GM19467 (cell line): ENCODE measurements around the gene BCAS1.

Experiments
- ATAC-seq: cut with Tn5 transposase; IDR thresholded peaks from one replicate; pipeline ENCODE4 v1.9.1; 2021; ENCODE audit warnings: mild to moderate bottlenecking, moderate library complexity; ENCODE audit not compliant: unreplicated experiment

BCAS1 gene, protein sequence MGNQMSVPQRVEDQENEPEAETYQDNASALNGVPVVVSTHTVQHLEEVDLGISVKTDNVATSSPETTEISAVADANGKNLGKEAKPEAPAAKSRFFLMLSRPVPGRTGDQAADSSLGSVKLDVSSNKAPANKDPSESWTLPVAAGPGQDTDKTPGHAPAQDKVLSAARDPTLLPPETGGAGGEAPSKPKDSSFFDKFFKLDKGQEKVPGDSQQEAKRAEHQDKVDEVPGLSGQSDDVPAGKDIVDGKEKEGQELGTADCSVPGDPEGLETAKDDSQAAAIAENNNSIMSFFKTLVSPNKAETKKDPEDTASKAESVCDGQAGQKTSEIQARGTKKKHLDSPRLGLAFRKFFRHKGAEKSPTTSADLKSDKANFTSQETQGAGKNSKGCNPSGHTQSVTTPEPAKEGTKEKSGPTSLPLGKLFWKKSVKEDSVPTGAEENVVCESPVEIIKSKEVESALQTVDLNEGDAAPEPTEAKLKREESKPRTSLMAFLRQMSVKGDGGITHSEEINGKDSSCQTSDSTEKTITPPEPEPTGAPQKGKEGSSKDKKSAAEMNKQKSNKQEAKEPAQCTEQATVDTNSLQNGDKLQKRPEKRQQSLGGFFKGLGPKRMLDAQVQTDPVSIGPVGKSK

DNA sequence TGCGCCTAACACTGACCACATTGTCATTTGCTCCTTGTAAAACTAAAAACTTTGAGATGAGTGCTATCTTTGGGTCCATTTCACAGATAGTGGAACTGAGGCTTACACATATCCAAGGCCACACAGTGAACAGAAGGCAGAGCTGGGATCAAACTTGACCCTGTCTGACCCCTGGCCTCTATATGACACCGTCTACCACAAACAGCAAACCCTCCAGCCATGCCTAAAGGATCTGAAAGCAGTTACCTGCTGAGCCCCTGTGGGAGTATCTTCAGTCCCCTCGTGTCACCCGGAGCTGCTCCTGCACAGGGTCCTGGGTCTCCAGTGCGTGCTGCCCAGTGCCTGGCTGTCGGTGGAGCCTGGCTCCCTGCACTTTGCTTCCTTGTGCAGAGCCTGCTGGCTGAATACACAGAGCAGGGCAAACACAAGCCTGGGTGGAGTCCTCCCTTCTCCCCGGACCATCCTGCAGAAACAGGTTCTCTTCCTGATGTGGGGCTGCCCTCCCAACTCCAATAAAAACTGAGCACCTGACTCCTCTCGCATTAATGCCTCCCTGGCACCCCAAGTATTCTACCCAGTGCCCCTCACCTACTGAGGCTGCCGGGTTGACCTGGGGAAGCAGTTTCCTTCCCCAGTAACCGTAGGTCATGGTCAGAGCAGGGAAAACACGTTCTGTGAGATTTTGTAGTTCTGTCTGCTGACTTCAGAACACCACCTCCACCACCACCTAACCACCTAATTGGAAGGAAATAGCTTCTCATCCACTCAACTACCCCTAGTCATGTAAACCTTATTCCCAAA is at the start of gene BCAS1:
Gene BCAS1, minus strand, starts transcription at position 408 of the 801 bp plus-strand sequence. CDS start 11,876 bp downstream, outside the sequence.
- no peak for ATAC-seq

DNA sequence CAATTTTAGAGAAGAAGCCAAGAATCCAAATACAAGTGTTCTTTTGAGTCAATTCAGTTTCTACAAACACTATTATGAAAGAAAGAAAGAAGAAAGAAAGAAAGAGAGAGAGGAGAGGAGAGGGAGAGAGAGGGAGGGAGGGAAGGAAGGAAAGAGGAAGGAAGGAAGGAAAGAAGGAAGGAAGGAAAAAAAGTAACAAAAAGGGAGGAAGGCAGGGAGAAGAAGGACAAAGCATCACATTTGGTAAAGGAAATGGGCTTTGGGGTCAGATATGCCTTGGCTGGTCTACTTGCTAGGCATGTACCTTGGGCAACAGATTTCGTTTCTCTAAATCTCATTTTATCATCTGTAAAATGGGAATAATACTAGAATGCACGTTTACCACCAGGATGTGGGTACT is 49.4 kb upstream of the BCAS1 start:
- no peak for ATAC-seq

DNA sequence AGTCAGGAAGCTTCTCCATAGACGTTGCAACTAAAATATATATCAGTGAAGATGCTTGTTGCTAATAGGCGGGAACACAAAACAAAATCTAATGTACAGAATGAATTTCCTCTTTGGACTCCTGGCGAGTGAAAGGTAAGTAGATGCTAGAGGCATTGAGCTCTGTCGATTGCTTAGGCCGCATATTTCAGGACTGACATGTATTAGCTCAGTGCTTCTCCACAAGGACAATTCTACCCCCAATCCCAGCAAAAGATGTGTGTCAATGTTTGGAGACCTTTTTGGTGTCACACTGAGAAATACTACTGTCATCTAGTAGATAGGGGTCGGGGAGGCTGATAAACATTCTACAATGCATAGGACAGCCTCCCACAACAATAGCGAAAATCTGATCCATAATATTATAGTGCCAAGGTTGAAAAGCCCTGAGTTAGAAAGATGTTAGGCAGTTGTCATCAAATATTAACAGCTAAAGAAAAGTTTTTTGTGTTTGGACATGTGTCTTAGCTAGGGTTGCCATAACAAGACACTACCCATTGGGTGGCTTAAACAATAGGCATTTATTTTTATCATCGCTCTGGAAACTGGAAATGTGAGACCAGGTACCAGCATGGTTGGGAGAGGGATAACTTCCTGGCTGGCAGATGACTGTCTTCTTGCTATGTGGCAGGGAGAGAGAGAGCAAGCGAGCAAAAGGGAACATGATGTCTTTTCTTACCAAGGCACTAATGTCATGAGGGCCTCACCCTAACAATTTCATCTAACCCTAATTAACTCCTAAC is 48.0 kb upstream of the BCAS1 start:
- ATAC-seq: no peak

DNA sequence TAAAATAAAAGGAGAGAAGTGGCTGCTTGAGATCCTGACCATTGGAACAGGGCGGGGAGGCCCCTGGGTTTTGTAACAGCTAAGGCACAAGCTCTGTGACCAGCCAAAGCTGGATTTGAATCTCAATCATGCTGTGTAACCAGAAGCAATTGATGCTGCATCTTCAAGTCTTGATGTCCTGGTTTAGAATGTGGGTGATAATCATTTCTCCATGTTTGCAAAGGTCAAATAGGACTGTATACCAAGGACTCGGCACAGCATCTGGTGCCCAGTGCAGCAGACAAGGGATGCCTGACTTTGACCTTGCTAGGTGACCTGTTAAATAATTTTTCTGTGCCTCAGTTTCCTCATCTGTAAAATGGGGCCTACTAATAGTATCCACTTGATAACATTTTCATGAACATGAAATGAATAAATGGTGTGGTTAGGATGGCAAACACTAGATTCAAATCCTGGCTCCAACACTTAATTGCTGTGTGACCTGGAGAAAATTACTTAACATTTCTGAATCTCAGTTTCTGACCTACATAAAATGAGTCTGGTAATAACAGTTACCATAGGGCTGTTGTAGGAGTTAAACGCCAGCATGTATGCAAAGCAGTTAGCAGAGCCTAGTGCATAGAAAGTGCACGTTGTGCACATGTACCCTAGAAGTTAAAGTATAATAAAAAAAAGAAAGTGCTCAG is 46.3 kb upstream of the BCAS1 start:
- ATAC-seq: no peak

GRCh38 chr20:54115172-54115854 is 44.9 kb upstream of the BCAS1 start:
- no peak for ATAC-seq

GRCh38 chr20:54114109-54114508 is 43.7 kb upstream of the BCAS1 start:
- no peak for ATAC-seq

- no peak for ATAC-seq
Observed at GRCh38 chr20:54113566-54113965, 43.2 kb upstream of the BCAS1 start.

DNA sequence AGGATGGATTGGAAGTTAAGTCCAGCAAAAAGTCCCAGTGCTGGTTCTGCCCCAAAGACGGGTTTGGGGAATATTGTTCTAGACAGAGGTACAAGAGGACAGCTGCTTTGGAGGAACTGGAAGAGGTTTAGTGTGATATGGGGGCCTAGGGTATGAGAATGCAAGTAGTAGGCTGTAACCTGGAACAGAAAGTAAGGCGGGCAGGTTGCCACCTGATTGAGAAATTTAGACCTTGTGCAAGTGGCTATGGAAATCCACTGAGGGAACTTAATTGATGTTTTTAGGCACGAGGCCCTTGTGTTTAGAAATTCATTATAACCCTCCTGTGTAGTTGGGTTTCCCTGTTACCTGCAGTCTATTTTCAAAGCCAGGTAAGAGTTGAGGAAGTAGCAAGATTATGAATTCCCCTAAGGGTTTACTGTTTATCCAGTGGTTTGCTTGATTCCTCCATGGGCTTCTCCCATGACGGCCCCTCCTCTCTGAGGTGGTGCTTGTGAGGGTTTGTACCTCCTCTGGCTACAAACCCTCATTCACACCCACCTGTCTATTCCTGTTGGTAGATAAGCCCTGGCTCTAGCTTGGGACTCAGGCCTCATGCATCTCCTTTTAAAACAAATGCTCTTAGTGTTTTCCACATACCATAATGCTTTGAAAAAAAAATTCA is 42.0 kb upstream of the BCAS1 start:
- no peak for ATAC-seq

GRCh38 chr20:54111460-54111859 is 41.1 kb upstream of the BCAS1 start:
- no peak for ATAC-seq

GRCh38 chr20:54110457-54110856 is 40.1 kb upstream of the BCAS1 start:
- ATAC-seq: no peak

- ATAC-seq: no peak
Observed at GRCh38 chr20:54110041-54110440, 39.6 kb upstream of the BCAS1 start.

DNA sequence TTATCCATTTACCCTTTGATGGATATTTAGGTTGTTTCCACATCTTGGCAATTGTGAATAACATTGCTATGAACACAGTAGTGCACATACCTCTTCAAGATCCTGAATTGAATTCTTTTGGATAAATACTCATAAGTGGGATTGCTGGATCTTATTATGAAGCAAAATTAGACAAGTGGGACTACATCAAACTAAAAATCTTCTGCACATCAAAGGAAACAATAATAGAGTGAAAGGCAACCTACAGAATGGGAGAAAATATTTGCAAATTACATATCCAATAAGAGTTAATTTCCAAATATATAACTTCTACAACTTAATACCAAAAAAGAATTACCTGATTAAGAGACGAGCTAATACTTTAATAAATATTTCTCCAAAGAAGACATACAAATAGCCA is 38.4 kb upstream of the BCAS1 start:
- ATAC-seq: no peak

DNA sequence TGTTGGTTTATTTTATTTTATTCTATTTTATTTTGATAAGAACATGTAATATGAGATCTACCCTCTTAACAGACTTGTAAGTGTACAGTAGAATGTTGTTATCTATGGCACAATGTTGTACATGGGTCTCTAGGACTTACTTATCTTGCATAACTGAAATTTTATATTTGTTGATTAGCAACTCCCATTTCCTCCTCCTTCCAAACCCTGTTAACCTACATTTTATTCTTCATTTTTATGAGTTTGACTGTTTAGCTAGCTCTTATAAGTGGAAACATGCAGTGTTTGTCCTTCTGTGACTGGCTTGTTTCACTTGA is 37.9 kb upstream of the BCAS1 start:
- no peak for ATAC-seq

- ATAC-seq: no peak
Observed at GRCh38 chr20:54107600-54108325, 37.4 kb upstream of the BCAS1 start.

GRCh38 chr20:54107181-54107580 is 36.8 kb upstream of the BCAS1 start:
- ATAC-seq: no peak

DNA sequence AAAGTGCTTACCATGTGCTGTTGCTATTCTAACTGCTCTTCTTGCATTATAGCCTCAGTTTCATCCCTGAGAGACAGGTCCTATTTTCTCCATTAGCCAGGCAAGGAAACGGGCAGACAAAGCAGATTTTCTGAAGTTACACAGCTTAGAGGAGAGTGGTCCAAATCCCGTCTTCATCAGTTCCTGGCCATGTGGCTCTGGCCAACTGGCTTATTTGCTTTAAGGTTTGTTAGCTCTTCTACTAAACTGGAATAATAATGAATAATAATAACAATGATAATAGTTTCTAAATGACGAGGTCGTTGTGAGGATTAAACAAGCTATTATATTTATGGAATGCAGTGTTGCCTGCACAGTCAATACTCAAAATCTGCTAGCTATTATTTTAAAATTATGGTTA is 35.8 kb upstream of the BCAS1 start:
- ATAC-seq: no peak

GRCh38 chr20:54105653-54106052 is 35.3 kb upstream of the BCAS1 start:
- no peak for ATAC-seq

DNA sequence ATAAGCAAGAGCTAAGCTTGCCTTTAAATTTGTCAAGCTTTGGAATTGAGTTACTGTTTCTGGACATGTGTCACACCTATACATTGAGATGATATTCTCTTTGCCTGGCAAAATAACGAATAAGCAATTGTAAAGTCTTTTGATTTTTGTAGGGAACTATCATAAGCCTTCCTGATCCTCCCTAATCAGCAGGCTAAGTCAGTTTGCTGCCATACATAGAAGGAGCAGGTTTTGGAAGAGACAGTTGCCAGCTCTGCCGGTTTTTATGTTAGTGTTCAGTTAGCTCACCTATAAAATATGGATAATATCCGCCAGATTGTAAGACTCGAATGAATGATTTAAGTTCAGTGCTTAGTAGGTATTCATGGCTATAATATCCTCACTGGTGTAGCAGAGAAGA is 34.4 kb upstream of the BCAS1 start:
- no peak for ATAC-seq
